ENCODE measurements around the gene KRTAP26-1.

Gene KRTAP26-1

GRCh38 chr21:30271156-30271555, 49.0 kb downstream of the KRTAP26-1 start:
- no peak for DNase-seq

DNA sequence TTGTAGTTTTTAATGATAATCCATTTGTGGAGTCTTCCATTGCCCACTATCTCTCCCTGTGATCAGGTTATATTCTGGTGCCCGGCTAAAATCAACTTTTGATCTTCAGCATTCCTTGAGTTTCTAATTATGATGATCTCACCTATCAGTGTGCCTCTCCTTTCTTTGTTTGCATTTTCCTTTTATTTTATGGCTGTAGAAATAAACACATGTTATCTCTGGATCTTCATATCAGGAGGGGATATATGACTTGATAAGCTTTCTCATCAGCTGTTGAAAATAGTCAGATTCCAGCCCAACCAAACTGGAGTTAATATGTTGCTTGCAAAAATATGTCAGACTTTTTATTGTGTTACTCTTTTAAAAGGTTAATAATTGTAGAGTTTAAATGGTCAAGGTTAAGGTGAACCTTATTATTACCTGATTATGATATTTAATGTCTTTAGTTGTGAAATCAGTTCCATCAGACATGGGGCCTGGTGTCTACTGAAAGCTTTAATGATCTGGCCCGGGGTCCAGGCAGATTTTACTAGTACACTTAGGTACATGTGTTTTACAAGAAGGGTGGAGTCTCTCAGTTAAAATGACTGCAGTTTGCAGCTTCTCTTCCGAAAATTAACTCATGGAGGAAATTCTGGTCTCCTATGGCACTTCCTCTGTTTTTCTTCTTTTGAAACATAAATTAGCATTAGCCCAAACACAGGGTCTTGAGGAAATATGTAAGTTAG, 50.1 kb downstream of the KRTAP26-1 start:
- no peak for DNase-seq

All from NCI-H446 treated with DMSO at 0.1 percent for 48 hours (cell line).